CD14-positive monocyte (primary cell): ENCODE measurements around the gene SHROOM3. TPM values are rescaled to one million over a fixed set of nuclear protein-coding genes. Genes with fewer than 3 reads are reported as not detected.

Experiments
- DNase-seq, 3 donors: peaks; one replicate each; pipeline ENCODE4 v3.0.0-alpha.2; 2011 to 2022
- H2AFZ ChIP-seq: 2 replicates; pipeline ENCODE4 v1.6.0; 2012; ENCODE audit warnings: mild to moderate bottlenecking, low read depth, low read length, inconsistent platforms; ENCODE audit not compliant: insufficient read depth, poor library complexity, severe bottlenecking
- H3K27ac ChIP-seq, 2 donors: 1 replicate in 1 of 2; 2 replicates in 1 of 2; pipeline ENCODE4 v1.5.1; 2012 to 2013; ENCODE audit warnings: low read length in 2 of 2, control low read depth in 1 of 2, inconsistent platforms in 1 of 2, low read depth in 1 of 2, mild to moderate bottlenecking in 1 of 2
- H3K27me3 ChIP-seq, 2 donors: one replicate each; pipeline versions ENCODE4 v1.6.0 to v1.6.1; 2011 to 2013; ENCODE audit warnings: low read length in 2 of 2; ENCODE audit not compliant: control insufficient read depth in 2 of 2, insufficient read depth in 2 of 2
- H3K36me3 ChIP-seq, 2 donors: replicated peaks in 1 of 2; 1 replicate in 1 of 2; 2 replicates in 1 of 2; pipeline versions ENCODE4 v1.5.1 to v1.6.1; 2012 to 2013; ENCODE audit warnings: low read length in 2 of 2, control low read depth in 1 of 2, inconsistent platforms in 1 of 2, mild to moderate bottlenecking in 1 of 2; ENCODE audit not compliant: insufficient read depth in 2 of 2, control insufficient read depth in 1 of 2
- H3K4me1 ChIP-seq, 2 donors: 1 replicate in 1 of 2; 2 replicates in 1 of 2; pipeline versions ENCODE4 v1.5.1 to v1.6.1; 2012 to 2013; ENCODE audit warnings: low read length in 2 of 2, control low read depth in 1 of 2, inconsistent platforms in 1 of 2, mild to moderate bottlenecking in 1 of 2, moderate library complexity in 1 of 2; ENCODE audit not compliant: insufficient read depth in 2 of 2, control insufficient read depth in 1 of 2
- H3K4me2 ChIP-seq: replicated peaks from 2 replicates; pipeline ENCODE3; 2012; ENCODE audit warnings: low read length, moderate library complexity, mild to moderate bottlenecking; ENCODE audit not compliant: poor library complexity, severe bottlenecking; ENCODE audit errors: extremely low read depth
- H3K4me3 ChIP-seq, 3 experiments: fragments of 200-600 bp in 1 of 3; sonication (generic) in 1 of 3; replicated peaks in 1 of 3; 1 replicate in 2 of 3; 2 replicates in 1 of 3; pipeline ENCODE4 v1.5.1; 2011 to 2013; ENCODE audit warnings: low read length in 3 of 3, mild to moderate bottlenecking in 3 of 3, control low read depth in 2 of 3, low read depth in 2 of 3, inconsistent platforms in 1 of 3, moderate library complexity in 1 of 3
- H3K79me2 ChIP-seq: 2 replicates; pipeline ENCODE4 v1.6.0; 2012; ENCODE audit warnings: mild to moderate bottlenecking, control low read depth, inconsistent platforms, low read length, moderate library complexity; ENCODE audit not compliant: insufficient read depth
- H3K9ac ChIP-seq: 2 replicates; pipeline ENCODE4 v1.6.0; 2017; ENCODE audit warnings: low read length, mild to moderate bottlenecking; ENCODE audit not compliant: insufficient read depth, poor library complexity, severe bottlenecking
- H3K9me3 ChIP-seq, 2 donors: replicated peaks in 1 of 2; 1 replicate in 1 of 2; 2 replicates in 1 of 2; pipeline versions ENCODE4 v1.5.1 to v1.6.1; 2012 to 2013; ENCODE audit warnings: low read length in 2 of 2, control low read depth in 1 of 2; ENCODE audit not compliant: control insufficient read depth in 1 of 2, insufficient read depth in 1 of 2
- H4K20me1 ChIP-seq: 2 replicates; pipeline ENCODE4 v1.6.0; 2012; ENCODE audit warnings: mild to moderate bottlenecking, low read length, control low read depth, moderate library complexity; ENCODE audit not compliant: insufficient read depth
- H3K27ac Mint-ChIP-seq, 7 donors: one replicate each; pipeline ENCODE4 v1.8.0; 2020; ENCODE audit warnings: mild to moderate bottlenecking in 7 of 7, mixed read lengths in 7 of 7, moderate library complexity in 6 of 7, inconsistent platforms in 2 of 7
- H3K27me3 Mint-ChIP-seq, 3 donors: one replicate each; pipeline ENCODE4 v1.8.0; 2021 to 2022; ENCODE audit warnings: low read depth in 3 of 3, mild to moderate bottlenecking in 3 of 3, mixed read lengths in 3 of 3, moderate library complexity in 3 of 3, inconsistent platforms in 1 of 3
- H3K36me3 Mint-ChIP-seq, 2 donors: one replicate each; pipeline ENCODE4 v1.8.0; 2020; ENCODE audit warnings: mixed read lengths in 2 of 2, inconsistent platforms in 1 of 2, mild to moderate bottlenecking in 1 of 2
- H3K4me1 Mint-ChIP-seq: one replicate; pipeline ENCODE4 v1.8.0; 2020; ENCODE audit warnings: mild to moderate bottlenecking, mixed read lengths
- H3K4me3 Mint-ChIP-seq, 2 donors: one replicate each; pipeline ENCODE4 v1.8.0; 2020; ENCODE audit warnings: mild to moderate bottlenecking in 2 of 2, mixed read lengths in 2 of 2, moderate library complexity in 1 of 2
- H3K9me3 Mint-ChIP-seq, 7 donors: one replicate each; pipeline ENCODE4 v1.8.0; 2020 to 2022; ENCODE audit warnings: mixed read lengths in 7 of 7, mild to moderate bottlenecking in 6 of 7, moderate library complexity in 6 of 7, inconsistent platforms in 2 of 7
- WGBS: methylation state at CpG from one replicate; pipeline ENCODE4 v1.1.5; 2013; ENCODE audit warnings: missing lambda C conversion rate; ENCODE audit not compliant: insufficient coverage; 5-methylcytosine and 5-hydroxymethylcytosine counted together
- intact Hi-C, 2 donors: fragments of 100-400 bp; cut with micrococcal nuclease; formaldehyde crosslinking; loops; one replicate each; pipeline versions ENCODE4 v1.15.0 to v1.15.1; 2023
- polyA plus RNA-seq, 3 donors: library from polyadenylated mRNA; depleted of rRNA in 1 of 3; unstranded in 2 of 3; stranded (reverse) in 1 of 3; fragments of 300-500 nt in 2 of 3; fragments of >200 nt in 1 of 3; fragmentation: Illumina TruSeq in 2 of 3; gene quantifications; 1 replicate in 2 of 3; 2 replicates in 1 of 3; pipeline ENCODE4 v1.2.3, GENCODE V29; 2012 to 2021
- TF ChIP-seq, protein P1 (sequence below): fragments of 200-600 bp; IDR thresholded peaks from one replicate; pipeline ENCODE4 v1.8.0; 2022; ENCODE audit warnings: antibody characterized with exemption, mild to moderate bottlenecking

The SHROOM3 gene
- polyA plus RNA-seq, 3 donors = not detected

DNA sequence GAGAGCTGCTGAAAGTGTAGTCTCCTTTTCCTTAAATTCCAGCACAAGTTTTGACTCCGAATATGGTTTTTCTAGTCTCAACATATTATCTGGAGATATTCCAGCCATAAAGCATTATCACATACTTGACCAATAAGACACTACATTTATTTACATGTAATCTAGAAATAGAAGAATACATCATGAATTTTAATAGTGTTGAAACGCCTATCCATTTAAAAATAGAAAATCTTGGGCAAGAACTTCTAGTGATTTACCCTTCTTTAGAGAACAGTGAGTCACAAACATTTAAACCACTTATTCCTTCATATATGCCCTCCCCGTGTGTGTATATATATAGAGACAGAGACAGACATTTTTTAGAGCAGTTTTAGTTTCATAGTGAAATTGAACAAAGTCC is 301.4 kb downstream of the SHROOM3 start:
- TF ChIP-seq, protein P1, sequence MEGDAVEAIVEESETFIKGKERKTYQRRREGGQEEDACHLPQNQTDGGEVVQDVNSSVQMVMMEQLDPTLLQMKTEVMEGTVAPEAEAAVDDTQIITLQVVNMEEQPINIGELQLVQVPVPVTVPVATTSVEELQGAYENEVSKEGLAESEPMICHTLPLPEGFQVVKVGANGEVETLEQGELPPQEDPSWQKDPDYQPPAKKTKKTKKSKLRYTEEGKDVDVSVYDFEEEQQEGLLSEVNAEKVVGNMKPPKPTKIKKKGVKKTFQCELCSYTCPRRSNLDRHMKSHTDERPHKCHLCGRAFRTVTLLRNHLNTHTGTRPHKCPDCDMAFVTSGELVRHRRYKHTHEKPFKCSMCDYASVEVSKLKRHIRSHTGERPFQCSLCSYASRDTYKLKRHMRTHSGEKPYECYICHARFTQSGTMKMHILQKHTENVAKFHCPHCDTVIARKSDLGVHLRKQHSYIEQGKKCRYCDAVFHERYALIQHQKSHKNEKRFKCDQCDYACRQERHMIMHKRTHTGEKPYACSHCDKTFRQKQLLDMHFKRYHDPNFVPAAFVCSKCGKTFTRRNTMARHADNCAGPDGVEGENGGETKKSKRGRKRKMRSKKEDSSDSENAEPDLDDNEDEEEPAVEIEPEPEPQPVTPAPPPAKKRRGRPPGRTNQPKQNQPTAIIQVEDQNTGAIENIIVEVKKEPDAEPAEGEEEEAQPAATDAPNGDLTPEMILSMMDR = no peak
- Histone ChIP-seq H3K27ac (no peak overlapping the region), H3K9ac (no peak overlapping the region), H3K4me1 (no peaks in the 10 kb centered on the region), H3K9me3 (no peaks in the 10 kb centered on the region), H3K27me3 (peaks cover 0 to 6% of the 10 kb centered on the region in 2 donors), H4K20me1 (no peaks in the 10 kb centered on the region), H2AFZ (no peak overlapping the region), H3K79me2 (no peaks in the 10 kb centered on the region), H3K4me2 (no peak overlapping the region), H3K36me3 (no peaks in the 10 kb centered on the region), H3K4me3 (no peak overlapping the region)
- Mint-ChIP-seq H3K4me1 (no peaks in the 10 kb centered on the region), H3K27ac (no peak overlapping the region), H3K27me3 (peaks cover 0 to 5% (median 3%) of the 10 kb centered on the region in 3 donors), H3K4me3 (no peak overlapping the region), H3K36me3 (no peaks in the 10 kb centered on the region), H3K9me3 (peaks cover 0 to 2% (median 0%) of the 10 kb centered on the region in 7 donors)
- intact Hi-C loops = no loop called here
- WGBS = no CpG with 5 or more reads among the region's 3 CpGs
- DNase-seq = no peak

DNA sequence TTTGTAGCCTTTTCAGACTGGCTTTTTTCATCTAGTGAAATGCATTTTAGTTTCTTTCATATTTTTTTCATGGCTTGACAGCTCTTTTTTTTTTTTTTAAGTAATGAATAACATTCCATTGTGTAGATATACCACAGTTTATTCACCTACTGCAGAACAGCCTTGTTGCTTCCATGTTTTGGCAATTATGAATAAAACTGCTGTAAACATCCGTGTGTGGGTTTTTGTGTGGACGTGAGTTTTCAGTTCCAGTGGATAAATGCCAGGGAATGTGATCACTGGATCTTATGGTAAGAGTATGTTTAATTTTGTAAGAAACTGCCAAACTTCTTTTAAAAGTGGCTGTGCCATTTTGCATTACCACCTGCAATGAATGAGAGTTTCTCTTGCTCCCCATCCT is 302.2 kb downstream of the SHROOM3 start:
- Histone ChIP-seq H4K20me1 (no peaks in the 10 kb centered on the region), H3K79me2 (no peaks in the 10 kb centered on the region), H3K4me1 (no peaks in the 10 kb centered on the region), H3K27ac (no peak overlapping the region), H3K9ac (no peak overlapping the region), H3K27me3 (peaks cover 0 to 6% of the 10 kb centered on the region in 2 donors), H3K4me2 (no peak overlapping the region), H2AFZ (no peak overlapping the region), H3K36me3 (no peaks in the 10 kb centered on the region), H3K4me3 (no peak overlapping the region), H3K9me3 (no peaks in the 10 kb centered on the region)
- no peak overlapping the region for H3K4me3 Mint-ChIP-seq
- no peaks in the 10 kb centered on the region for H3K36me3 Mint-ChIP-seq
- WGBS = 100% methylated on average over 1 of the region's 2 CpGs
- intact Hi-C loops = no loop called here
- peaks cover 0 to 5% (median 3%) of the 10 kb centered on the region in 3 donors for H3K27me3 Mint-ChIP-seq
- no peak overlapping the region for H3K27ac Mint-ChIP-seq
- peaks cover 0 to 5% (median 0%) of the 10 kb centered on the region in 7 donors for H3K9me3 Mint-ChIP-seq
- no peak for DNase-seq
- TF ChIP-seq, protein P1 = no peak
- no peaks in the 10 kb centered on the region for H3K4me1 Mint-ChIP-seq
